LNCaP clone FGC (cell line): ENCODE results near the gene HDLBP.
A peak's percentile ranks its signal among the peaks of the same experiment; 100 is the strongest.

Experiments
- DNase-seq: peaks from one replicate; pipeline ENCODE4 v3.0.0-alpha.2; 2011; ENCODE audit warnings: low read depth
- H3K4me3 ChIP-seq: 2 replicates; pipeline ENCODE4 v1.5.1; 2011; ENCODE audit warnings: mild to moderate bottlenecking, low read depth, low read length, control low read depth
- TF ChIP-seq, protein P1 (sequence below): IDR thresholded peaks from 2 replicates; pipeline ENCODE4 v1.5.1; 2012; ENCODE audit warnings: mild to moderate bottlenecking; ENCODE audit not compliant: control insufficient read depth, insufficient read depth; ENCODE audit errors: extremely low read depth

HDLBP gene

DNA sequence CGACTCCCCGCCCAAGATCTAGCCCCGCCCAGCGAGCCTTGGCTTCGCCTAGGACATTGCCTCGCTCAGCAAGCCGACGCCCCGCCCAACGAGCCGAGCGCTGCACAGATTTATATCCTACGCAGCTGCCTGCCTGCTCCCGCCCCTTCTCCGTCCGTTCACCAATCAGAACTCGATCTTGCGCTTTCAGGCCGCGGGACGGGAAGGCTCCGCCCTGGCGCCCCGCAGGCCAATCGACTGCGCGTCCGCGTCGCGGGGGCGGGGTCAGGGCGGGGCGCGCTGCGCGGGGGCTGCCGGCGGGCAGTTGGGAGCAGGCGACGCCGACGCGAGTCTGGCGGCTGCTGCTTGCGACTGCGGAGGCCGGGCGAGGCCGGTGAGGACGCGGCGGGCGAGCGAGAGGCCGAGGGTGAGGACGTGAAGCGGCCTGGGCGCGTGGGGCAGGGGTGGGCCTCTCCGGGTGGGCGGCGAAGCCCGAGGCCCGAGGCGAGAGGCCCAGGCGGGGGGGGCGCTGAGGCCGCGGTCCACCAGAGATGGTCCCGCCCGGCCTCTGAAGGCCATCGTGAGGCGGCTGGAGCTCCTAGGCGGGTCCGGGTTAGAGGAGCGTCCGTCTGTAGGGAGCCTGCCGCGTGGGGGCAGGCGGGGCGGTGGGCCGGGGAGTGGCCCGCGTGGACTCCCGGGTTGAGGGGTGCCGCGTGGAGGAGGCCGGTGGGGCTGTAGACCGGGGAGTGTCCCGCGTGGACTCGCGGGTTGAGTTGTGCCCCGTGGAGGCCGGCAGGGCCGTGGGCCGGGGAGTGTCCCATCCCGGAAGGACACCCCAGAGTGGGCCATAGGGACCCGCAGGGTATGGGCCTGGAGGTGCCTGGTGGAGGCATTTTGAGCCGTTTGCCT lies 40.8 kb upstream of the HDLBP start, which contains the start of gene FARP2:
FARP2 (plus strand) TSS at position 303 of the 888 bp plus-strand sequence. CDS start 16,823 bp downstream, outside the sequence.
- peak within 1 kb of the TSS; percentile 92 for H3K4me3 ChIP-seq
- TF ChIP-seq, protein P1, sequence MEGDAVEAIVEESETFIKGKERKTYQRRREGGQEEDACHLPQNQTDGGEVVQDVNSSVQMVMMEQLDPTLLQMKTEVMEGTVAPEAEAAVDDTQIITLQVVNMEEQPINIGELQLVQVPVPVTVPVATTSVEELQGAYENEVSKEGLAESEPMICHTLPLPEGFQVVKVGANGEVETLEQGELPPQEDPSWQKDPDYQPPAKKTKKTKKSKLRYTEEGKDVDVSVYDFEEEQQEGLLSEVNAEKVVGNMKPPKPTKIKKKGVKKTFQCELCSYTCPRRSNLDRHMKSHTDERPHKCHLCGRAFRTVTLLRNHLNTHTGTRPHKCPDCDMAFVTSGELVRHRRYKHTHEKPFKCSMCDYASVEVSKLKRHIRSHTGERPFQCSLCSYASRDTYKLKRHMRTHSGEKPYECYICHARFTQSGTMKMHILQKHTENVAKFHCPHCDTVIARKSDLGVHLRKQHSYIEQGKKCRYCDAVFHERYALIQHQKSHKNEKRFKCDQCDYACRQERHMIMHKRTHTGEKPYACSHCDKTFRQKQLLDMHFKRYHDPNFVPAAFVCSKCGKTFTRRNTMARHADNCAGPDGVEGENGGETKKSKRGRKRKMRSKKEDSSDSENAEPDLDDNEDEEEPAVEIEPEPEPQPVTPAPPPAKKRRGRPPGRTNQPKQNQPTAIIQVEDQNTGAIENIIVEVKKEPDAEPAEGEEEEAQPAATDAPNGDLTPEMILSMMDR: no peak
- peak; percentile 95 for DNase-seq

DNA sequence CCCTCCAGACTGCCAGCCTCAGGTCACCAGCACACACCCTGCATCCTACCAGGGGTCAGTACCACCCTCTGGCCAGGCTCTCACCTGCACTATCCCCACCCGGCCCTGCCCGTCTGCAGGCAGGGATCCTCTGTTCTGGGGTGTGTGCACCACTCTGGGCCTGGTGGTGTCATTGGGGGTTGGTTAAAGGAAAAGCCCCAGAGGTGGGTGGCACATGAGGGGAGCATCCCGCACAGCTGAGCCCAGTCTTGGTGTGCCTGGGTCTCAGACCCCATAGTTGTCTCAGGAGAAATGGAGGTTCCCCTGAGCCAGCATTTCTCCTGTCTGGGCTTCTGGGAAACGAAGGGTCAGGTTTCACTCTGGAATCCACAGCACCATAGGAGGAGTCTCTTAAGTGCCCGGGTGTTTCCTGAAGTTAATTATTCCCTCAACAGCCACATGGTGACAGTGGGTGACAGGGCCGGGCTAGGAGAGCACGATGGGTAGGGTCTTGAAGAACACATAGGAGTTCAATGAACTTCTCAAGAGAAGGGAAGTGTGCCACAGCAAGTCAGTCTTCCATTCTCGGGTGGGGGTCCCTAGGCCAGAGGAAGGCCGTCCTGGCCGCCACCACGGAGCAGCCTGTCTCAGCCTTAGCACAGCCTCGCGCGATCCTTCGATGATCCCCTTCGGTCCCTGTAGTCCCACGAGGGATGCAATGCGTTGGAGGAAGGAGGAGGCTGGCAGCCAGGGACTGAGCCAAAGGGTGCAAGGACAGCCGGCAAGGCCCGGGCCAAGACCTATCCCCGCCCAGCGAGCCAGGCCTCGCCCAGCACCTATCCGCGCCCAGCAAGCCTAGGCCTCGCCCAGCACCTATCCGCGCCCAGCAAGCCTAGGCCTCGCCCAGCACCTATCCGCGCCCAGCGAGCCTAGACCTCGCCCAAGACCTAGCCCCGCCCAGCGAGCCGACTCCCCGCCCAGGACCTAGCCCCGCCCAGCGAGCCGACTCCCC lies 39.5 kb upstream of the HDLBP start:
- DNase-seq: peak; percentile 70
- TF ChIP-seq, protein P1: no peak
- H3K4me3 ChIP-seq: peak overlapping the region; percentile 27

DNA sequence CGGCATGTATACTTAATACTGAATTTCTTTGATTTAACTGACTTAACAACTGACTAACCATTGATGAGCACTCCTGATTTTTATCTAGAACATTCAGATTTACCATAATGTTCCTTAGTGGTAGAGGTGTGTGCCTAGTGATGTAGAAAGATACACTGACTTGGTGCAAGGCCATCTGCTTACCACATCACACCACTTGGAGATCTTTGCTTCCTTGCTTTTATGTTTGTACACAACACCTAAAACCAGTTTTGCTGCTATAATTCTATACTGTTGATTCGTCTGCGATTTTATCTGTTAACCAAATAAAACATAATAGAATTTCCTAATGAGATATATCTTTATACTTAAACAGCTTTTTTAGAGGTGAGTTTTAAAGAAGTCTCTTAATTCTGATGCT lies 36.8 kb upstream of the HDLBP start:
- TF ChIP-seq, protein P1: no peak
- peak; percentile 91 for DNase-seq
- peak overlapping the region; percentile 8; the same call in 1 of the 2 replicates for H3K4me3 ChIP-seq

DNA sequence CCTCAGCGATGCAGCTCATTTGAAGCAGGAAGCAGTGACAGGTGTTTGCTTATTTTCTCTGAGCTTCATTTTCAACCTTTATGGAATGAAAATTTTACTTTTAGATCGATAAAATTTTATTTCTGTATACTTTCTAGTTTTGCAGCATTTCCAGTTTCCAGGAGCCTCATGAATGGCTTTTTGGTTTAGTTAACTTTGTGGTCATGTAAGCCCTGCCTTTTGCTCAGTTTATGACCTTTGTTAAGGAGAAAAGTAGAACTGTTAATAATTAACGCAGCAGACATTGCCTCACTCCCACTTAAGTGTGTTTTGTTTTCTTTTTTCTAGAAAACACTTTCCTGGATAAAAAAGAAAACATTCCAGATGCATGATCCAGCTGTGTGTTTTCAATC lies 36.2 kb upstream of the HDLBP start:
- H3K4me3 ChIP-seq: no peak overlapping the region
- TF ChIP-seq, protein P1: no peak
- DNase-seq: no peak

DNA sequence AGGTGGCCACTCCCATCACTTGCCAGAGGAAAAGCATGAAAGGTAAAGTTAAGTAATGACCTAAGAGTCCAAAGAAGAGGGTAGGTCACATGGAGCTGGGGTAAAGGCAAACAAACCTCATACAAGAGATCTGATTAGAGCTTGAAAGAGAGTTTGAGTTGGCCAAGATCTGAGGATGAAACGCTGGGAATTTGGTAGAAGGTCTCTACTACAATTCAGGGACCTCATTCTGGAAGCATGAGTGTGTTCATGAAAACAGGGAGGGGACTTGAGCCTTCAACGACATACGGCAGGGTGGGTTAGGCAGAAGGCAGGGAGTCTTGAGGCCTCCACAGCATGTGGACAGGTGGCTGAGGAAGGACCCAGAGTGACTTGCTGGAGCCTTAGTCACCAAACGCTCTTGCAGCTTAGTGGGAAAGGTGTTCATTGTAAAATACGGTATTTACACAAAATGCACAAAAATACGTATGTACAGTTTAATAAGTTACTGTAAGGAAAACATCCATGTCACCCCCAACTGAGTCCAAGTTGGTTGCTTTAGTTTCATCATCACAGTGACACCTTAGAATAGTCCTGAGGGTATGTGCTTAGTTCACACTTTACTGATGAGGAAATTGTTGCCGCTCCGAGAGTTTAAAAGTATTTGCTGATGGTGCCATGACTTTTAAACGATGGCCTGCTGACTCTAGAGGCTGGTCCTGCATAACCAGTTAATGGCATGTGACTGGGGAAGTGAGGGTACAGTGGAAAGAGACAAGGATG lies 35.6 kb upstream of the HDLBP start:
- TF ChIP-seq, protein P1: no peak
- no peak for DNase-seq
- no peak overlapping the region for H3K4me3 ChIP-seq

DNA sequence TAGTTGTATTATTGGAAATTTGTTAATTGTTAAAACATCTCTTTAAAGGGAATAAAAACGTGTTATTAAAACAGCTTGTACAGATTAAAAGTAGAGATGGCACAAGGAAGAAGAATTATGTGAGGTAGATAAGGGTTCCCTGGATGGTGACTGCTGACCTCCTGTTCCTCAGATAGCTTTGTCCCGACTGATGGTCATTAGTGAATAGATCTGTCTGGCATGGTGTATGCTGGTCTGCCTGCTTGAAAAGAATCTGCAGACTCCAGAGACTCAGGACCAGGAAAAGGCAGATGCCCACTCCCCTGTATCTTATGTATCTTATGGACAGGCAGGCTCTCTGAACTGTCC lies 35.0 kb upstream of the HDLBP start:
- H3K4me3 ChIP-seq: no peak overlapping the region
- DNase-seq: no peak
- TF ChIP-seq, protein P1: no peak
